ENCODE measurements around the gene MAST3. TPM values are rescaled to one million over a fixed set of nuclear protein-coding genes. Genes with fewer than 3 reads are reported as not detected.

The MAST3 gene
- total and polyA plus RNA-seq, 2 donors (not counting 1 experiment from before 2014, with no cell fraction given): 43.5 to 85.5 TPM

DNA sequence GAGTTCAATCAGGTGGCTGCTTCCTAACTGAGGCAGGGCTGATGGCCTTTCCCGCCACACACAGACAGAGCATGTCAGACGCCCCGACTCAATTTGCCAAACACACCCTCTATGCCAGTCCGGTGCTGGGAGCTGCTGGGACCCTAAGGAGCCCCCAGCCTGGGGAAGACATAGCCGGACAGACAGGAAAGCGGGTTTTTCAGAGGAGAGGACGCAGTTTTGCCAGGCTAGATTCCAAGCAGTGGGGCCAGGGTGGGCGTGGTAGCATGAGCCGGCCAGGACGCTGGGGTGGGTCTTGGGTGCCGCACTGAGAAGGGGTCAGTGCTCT is 19.8 kb downstream of the MAST3 start:
- Mint-ChIP-seq H3K27ac (peak overlapping the region; percentile 85), H3K4me1 (peaks cover 57% of the 10 kb centered on the region), H3K9me3 (ENCODE audit: insufficient read depth) (no peaks in the 10 kb centered on the region), H3K27me3 (no peaks in the 10 kb centered on the region), H3K4me3 (peak overlapping the region; percentile 76)
- WGBS (ENCODE audit: insufficient coverage): 47% methylated on average over 11 of the region's 11 CpGs
- Histone ChIP-seq H3K36me3 (replicated peaks in 1 of 2; ENCODE audit: control extremely low read depth in 1 of 2, control insufficient read depth in 1 of 2, extremely low read depth in 1 of 2, insufficient read depth in 2 of 2, low read length in 1 of 2) (peaks cover 0 to 37% of the 10 kb centered on the region in 2 experiments), H3K27me3 (replicated peaks in 1 of 4; ENCODE audit: control extremely low read depth in 1 of 4, control insufficient read depth in 3 of 4, insufficient read depth in 4 of 4, low read length in 3 of 4) (no peaks in the 10 kb centered on the region), H3K9ac (ENCODE audit: low read length) (peak overlapping the region; percentile 42), H3K4me1 (ENCODE audit: control insufficient read depth in 2 of 2, insufficient read depth in 2 of 2, low read length in 2 of 2) (peaks cover 32 to 40% of the 10 kb centered on the region in 2 donors), H2AFZ (ENCODE audit: insufficient read depth, low read depth, low read length, poor library complexity, severe bottlenecking) (no peak overlapping the region), H3K9me3 (ENCODE audit: control extremely low read depth in 1 of 3, control insufficient read depth in 2 of 3, insufficient read depth in 1 of 3, low read length in 2 of 3) (no peaks in the 10 kb centered on the region), H3K4me3 (ENCODE audit: control extremely low read depth in 1 of 5, extremely low read depth in 1 of 5, insufficient read depth in 1 of 5, low read depth in 2 of 5, low read length in 4 of 5) (peak overlapping the region in 3 of 5 experiments; percentile 33 to 35 (median 34)), H4K20me1 (ENCODE audit: control insufficient read depth, insufficient read depth, low read length, poor library complexity, severe bottlenecking) (peaks cover 68% of the 10 kb centered on the region), H3K79me2 (ENCODE audit: control insufficient read depth, insufficient read depth, low read length) (peaks cover 89% of the 10 kb centered on the region), H3K27ac (ENCODE audit: low read length in 2 of 2) (peak overlapping the region; percentile 40 to 76), H3K4me2 (replicated peaks; ENCODE audit: low read depth, low read length, poor library complexity, severe bottlenecking) (peak overlapping the region; percentile 90)
- no peak for ATAC-seq (ENCODE audit: low read depth)
- TF ChIP-seq, protein P1, sequence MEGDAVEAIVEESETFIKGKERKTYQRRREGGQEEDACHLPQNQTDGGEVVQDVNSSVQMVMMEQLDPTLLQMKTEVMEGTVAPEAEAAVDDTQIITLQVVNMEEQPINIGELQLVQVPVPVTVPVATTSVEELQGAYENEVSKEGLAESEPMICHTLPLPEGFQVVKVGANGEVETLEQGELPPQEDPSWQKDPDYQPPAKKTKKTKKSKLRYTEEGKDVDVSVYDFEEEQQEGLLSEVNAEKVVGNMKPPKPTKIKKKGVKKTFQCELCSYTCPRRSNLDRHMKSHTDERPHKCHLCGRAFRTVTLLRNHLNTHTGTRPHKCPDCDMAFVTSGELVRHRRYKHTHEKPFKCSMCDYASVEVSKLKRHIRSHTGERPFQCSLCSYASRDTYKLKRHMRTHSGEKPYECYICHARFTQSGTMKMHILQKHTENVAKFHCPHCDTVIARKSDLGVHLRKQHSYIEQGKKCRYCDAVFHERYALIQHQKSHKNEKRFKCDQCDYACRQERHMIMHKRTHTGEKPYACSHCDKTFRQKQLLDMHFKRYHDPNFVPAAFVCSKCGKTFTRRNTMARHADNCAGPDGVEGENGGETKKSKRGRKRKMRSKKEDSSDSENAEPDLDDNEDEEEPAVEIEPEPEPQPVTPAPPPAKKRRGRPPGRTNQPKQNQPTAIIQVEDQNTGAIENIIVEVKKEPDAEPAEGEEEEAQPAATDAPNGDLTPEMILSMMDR (IDR thresholded peaks at IDR 0.05): no peak
- no peak for TF ChIP-seq EZH2 (IDR thresholded peaks at IDR 0.05; ENCODE audit: borderline replicate concordance, insufficient read depth, low read depth, low read length, poor library complexity, severe bottlenecking)
- ChIA-PET POLR2A (interaction anchor here (1.0 to 2.7 kb wide), 6 partner anchors 12 to 117 kb away, joined by 3 to 9 read pairs (median 6); partner anchors contain the start of gene PIK3R2), CTCF (interaction anchor here (0.7 to 3.8 kb wide), 7 partner anchors 8 to 179 kb away, joined by 3 to 13 read pairs (median 4); partner anchors contain the start of genes MAST3 and PIK3R2)
- intact Hi-C loops (cut with micrococcal nuclease): loop anchor here (1.0 kb wide), 2 partner anchors 35 to 87 kb away; partner anchors contain the start of gene RAB3A
- DNase-seq: no peak

DNA sequence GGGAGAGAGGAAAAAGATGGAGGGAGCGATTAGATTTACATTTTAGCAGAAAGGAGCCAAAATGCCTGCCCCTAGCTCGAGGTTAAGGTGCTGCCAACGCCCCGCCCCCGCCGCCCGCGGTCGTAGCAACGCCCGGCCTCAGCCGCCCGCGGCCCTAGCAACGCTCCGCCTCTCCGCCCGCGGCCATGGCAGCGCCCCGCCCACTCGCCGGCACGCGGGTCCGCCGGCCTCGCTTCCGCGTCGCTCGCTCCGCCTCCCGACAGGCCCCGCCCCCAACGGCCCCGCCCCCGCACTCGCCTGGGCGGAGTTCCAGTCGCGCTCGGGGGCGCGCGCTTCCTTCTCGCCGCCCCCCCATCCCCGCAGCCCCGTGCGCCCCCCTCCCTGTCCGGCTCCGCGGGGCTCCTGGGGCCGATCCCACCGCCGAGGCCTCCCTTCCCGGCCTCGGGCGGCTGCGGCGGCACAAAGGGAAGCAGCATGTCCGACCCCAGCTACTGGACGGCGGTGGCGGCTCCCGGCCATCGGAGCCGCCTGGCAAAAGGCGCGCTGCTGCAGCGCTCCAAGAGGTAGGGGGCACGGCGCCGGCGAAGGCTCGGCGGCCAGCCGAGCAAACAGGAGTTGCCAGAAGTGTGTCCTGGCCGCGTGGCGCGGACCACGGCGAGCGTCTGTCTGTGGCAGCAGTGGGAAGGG is 20.3 kb downstream of the MAST3 start:
- Mint-ChIP-seq H3K27me3 (no peaks in the 10 kb centered on the region), H3K27ac (peak overlapping the region; percentile 85), H3K4me3 (peak overlapping the region; percentile 86), H3K4me1 (peaks cover 52% of the 10 kb centered on the region), H3K9me3 (ENCODE audit: insufficient read depth) (no peaks in the 10 kb centered on the region)
- Histone ChIP-seq H4K20me1 (ENCODE audit: control insufficient read depth, insufficient read depth, low read length, poor library complexity, severe bottlenecking) (peaks cover 73% of the 10 kb centered on the region), H3K9me3 (ENCODE audit: control extremely low read depth in 1 of 3, control insufficient read depth in 2 of 3, insufficient read depth in 1 of 3, low read length in 2 of 3) (no peaks in the 10 kb centered on the region), H3K79me2 (ENCODE audit: control insufficient read depth, insufficient read depth, low read length) (peaks cover 89% of the 10 kb centered on the region), H3K4me3 (ENCODE audit: control extremely low read depth in 1 of 5, extremely low read depth in 1 of 5, insufficient read depth in 1 of 5, low read depth in 2 of 5, low read length in 4 of 5) (peak overlapping the region in 4 of 5 experiments; percentile 64 to 71 (median 66)), H3K4me2 (replicated peaks; ENCODE audit: low read depth, low read length, poor library complexity, severe bottlenecking) (peak overlapping the region; percentile 90), H3K27me3 (replicated peaks in 1 of 4; ENCODE audit: control extremely low read depth in 1 of 4, control insufficient read depth in 3 of 4, insufficient read depth in 4 of 4, low read length in 3 of 4) (no peaks in the 10 kb centered on the region), H3K27ac (ENCODE audit: low read length in 2 of 2) (peak overlapping the region; percentile 47 to 76), H3K36me3 (replicated peaks in 1 of 2; ENCODE audit: control extremely low read depth in 1 of 2, control insufficient read depth in 1 of 2, extremely low read depth in 1 of 2, insufficient read depth in 2 of 2, low read length in 1 of 2) (peaks cover 2 to 39% of the 10 kb centered on the region in 2 experiments), H3K9ac (ENCODE audit: low read length) (peak overlapping the region; percentile 66), H3K4me1 (ENCODE audit: control insufficient read depth in 2 of 2, insufficient read depth in 2 of 2, low read length in 2 of 2) (peaks cover 30 to 36% of the 10 kb centered on the region in 2 donors), H2AFZ (ENCODE audit: insufficient read depth, low read depth, low read length, poor library complexity, severe bottlenecking) (peak overlapping the region; percentile 70)
- CTCF ChIA-PET: interaction anchor here (0.7 to 3.8 kb wide), 9 partner anchors 9 to 180 kb away, joined by 3 to 13 read pairs (median 4); partner anchors contain the start of genes MAST3 and PIK3R2
- under 1% methylated on average over 76 of the region's 86 CpGs for WGBS (ENCODE audit: insufficient coverage)
- POLR2A ChIA-PET: interaction anchor here (1.0 to 2.7 kb wide), 8 partner anchors 8 to 117 kb away, joined by 3 to 10 read pairs (median 6); partner anchors contain the start of gene PIK3R2
- TF ChIP-seq EZH2 (IDR thresholded peaks at IDR 0.05; ENCODE audit: borderline replicate concordance, insufficient read depth, low read depth, low read length, poor library complexity, severe bottlenecking): no peak
- TF ChIP-seq, protein P1 (IDR thresholded peaks at IDR 0.05): no peak
- DNase-seq (peak; percentile 96), ATAC-seq (ENCODE audit: low read depth) (peak; percentile 94)
- intact Hi-C loops (cut with micrococcal nuclease): loop anchor here (1.0 kb wide), 2 partner anchors 34 to 86 kb away; partner anchors contain the start of gene RAB3A
